SH-SY5Y (cell line): Measurements from ENCODE around the gene LMBR1.

ENCODE experiments used
- GATA2 ChIP-seq: IDR thresholded peaks from 2 replicates; pipeline ENCODE4 v1.6.1; 2011; ENCODE audit warnings: mild to moderate bottlenecking, low read depth, low read length
- GATA3 ChIP-seq: IDR thresholded peaks from 2 replicates; pipeline ENCODE4 v1.6.1; 2011; ENCODE audit warnings: low read depth, mild to moderate bottlenecking, low read length, moderate library complexity

DNA sequence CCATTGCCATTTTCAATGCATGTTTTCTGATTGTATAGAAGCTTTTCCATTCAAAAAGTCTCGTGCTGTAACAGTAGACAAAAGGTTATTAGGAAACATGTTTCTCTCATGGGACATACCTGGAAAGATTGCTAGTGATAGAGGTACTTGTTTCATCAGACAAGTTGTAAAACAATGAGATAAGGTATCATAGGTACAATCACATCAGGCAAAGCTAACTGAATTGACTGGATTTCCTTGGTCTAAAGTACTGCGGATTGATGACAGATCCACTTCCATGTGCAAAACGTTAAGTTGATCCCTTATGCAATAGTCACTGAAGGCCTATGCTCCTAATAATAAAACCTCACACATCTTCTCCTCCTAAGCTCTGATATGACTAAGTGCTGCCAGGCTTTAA is 258.9 kb downstream of the LMBR1 start:
- TF ChIP-seq GATA3 (no peak), GATA2 (no peak)
